ENCODE data around the gene RFTN1. TPM values are rescaled to one million over a fixed set of nuclear protein-coding genes. Genes with fewer than 3 reads are reported as not detected.

Gene RFTN1
- total and polyA plus RNA-seq, 4 donors: 4.4 to 20.4 (median 11.9) TPM

DNA sequence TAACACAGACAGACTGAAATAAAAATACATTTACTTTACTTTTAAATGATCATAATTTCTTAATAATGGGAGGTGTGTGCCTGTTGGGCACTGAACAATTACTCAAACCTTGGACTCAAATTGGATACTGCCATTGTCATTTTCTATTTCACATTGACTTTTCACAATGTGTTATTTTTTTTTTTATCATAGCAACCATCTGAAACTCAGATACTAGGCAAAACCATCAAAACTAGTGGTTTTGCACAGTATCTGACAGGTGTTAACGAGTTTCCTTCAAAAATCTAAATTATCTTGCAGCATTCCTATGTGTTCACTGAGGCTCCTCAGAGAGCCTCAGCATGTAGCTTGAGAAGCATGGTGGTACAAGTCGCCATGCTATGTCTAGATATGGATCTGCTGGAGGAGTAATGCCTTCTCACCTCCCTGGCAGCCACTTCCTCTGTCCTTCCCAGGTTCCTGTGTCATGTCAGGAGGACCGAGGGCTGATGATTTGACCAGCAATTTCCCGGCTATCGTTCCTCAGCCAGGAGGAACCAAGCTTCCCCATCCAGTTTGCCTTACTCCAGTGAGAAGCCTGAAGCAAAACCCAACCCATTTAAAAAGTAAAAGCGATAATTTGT, 29.9 kb upstream of the RFTN1 start:
- TF ChIP-seq EGR1 (IDR thresholded peaks at IDR 0.05; ENCODE audit: low read depth in 2 of 2) (no peak), RXRA (IDR thresholded peaks at IDR 0.05) (no peak), NR2F2 (IDR thresholded peaks at IDR 0.05) (no peak), JUND (IDR thresholded peaks at IDR 0.05) (no peak), HNF4A (conservative IDR thresholded peaks at IDR 0.05) (no peak), SP1 (IDR thresholded peaks at IDR 0.05) (no peak), GABPA (IDR thresholded peaks at IDR 0.05 in 1 of 2, conservative IDR thresholded peaks at IDR 0.05 in 1 of 2) (no peak), YY1 (IDR thresholded peaks at IDR 0.05) (no peak), TAF1 (conservative IDR thresholded peaks at IDR 0.05) (no peak), FOXA2 (IDR thresholded peaks at IDR 0.05) (no peak), HNF4G (IDR thresholded peaks at IDR 0.05) (no peak)
- TF ChIP-seq, protein P1, sequence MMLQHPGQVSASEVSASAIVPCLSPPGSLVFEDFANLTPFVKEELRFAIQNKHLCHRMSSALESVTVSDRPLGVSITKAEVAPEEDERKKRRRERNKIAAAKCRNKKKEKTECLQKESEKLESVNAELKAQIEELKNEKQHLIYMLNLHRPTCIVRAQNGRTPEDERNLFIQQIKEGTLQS (IDR thresholded peaks at IDR 0.05): no peak
- TF ChIP-seq, protein P2, sequence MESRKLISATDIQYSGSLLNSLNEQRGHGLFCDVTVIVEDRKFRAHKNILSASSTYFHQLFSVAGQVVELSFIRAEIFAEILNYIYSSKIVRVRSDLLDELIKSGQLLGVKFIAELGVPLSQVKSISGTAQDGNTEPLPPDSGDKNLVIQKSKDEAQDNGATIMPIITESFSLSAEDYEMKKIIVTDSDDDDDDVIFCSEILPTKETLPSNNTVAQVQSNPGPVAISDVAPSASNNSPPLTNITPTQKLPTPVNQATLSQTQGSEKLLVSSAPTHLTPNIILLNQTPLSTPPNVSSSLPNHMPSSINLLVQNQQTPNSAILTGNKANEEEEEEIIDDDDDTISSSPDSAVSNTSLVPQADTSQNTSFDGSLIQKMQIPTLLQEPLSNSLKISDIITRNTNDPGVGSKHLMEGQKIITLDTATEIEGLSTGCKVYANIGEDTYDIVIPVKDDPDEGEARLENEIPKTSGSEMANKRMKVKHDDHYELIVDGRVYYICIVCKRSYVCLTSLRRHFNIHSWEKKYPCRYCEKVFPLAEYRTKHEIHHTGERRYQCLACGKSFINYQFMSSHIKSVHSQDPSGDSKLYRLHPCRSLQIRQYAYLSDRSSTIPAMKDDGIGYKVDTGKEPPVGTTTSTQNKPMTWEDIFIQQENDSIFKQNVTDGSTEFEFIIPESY (IDR thresholded peaks at IDR 0.05): no peak
- TF ChIP-seq, protein P3, sequence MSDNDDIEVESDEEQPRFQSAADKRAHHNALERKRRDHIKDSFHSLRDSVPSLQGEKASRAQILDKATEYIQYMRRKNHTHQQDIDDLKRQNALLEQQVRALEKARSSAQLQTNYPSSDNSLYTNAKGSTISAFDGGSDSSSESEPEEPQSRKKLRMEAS (IDR thresholded peaks at IDR 0.05): no peak
- TF ChIP-seq, protein P4, sequence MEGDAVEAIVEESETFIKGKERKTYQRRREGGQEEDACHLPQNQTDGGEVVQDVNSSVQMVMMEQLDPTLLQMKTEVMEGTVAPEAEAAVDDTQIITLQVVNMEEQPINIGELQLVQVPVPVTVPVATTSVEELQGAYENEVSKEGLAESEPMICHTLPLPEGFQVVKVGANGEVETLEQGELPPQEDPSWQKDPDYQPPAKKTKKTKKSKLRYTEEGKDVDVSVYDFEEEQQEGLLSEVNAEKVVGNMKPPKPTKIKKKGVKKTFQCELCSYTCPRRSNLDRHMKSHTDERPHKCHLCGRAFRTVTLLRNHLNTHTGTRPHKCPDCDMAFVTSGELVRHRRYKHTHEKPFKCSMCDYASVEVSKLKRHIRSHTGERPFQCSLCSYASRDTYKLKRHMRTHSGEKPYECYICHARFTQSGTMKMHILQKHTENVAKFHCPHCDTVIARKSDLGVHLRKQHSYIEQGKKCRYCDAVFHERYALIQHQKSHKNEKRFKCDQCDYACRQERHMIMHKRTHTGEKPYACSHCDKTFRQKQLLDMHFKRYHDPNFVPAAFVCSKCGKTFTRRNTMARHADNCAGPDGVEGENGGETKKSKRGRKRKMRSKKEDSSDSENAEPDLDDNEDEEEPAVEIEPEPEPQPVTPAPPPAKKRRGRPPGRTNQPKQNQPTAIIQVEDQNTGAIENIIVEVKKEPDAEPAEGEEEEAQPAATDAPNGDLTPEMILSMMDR (IDR thresholded peaks at IDR 0.05; ENCODE audit: low read depth, low read length, missing input control): no peak
- TF ChIP-seq, protein P5, sequence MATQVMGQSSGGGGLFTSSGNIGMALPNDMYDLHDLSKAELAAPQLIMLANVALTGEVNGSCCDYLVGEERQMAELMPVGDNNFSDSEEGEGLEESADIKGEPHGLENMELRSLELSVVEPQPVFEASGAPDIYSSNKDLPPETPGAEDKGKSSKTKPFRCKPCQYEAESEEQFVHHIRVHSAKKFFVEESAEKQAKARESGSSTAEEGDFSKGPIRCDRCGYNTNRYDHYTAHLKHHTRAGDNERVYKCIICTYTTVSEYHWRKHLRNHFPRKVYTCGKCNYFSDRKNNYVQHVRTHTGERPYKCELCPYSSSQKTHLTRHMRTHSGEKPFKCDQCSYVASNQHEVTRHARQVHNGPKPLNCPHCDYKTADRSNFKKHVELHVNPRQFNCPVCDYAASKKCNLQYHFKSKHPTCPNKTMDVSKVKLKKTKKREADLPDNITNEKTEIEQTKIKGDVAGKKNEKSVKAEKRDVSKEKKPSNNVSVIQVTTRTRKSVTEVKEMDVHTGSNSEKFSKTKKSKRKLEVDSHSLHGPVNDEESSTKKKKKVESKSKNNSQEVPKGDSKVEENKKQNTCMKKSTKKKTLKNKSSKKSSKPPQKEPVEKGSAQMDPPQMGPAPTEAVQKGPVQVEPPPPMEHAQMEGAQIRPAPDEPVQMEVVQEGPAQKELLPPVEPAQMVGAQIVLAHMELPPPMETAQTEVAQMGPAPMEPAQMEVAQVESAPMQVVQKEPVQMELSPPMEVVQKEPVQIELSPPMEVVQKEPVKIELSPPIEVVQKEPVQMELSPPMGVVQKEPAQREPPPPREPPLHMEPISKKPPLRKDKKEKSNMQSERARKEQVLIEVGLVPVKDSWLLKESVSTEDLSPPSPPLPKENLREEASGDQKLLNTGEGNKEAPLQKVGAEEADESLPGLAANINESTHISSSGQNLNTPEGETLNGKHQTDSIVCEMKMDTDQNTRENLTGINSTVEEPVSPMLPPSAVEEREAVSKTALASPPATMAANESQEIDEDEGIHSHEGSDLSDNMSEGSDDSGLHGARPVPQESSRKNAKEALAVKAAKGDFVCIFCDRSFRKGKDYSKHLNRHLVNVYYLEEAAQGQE (IDR thresholded peaks at IDR 0.05): no peak
- Histone ChIP-seq H3K36me3 (ENCODE audit: control insufficient read depth in 4 of 4, insufficient read depth in 3 of 4, low read depth in 1 of 4, low read length in 3 of 4) (no peaks in the 10 kb centered on the region), H3K9ac (ENCODE audit: low read depth in 1 of 2, low read length in 2 of 2) (no peak overlapping the region), H3K4me3 (ENCODE audit: low read depth in 1 of 3, low read length in 3 of 3) (no peak overlapping the region), H3K27me3 (ENCODE audit: control insufficient read depth in 4 of 4, insufficient read depth in 4 of 4, low read length in 3 of 4) (no peaks in the 10 kb centered on the region), H3K27ac (ENCODE audit: low read depth in 1 of 2, low read length in 2 of 2) (no peak overlapping the region), H3K4me1 (ENCODE audit: control insufficient read depth in 4 of 4, insufficient read depth in 4 of 4, low read length in 3 of 4) (no peaks in the 10 kb centered on the region), H3K9me3 (ENCODE audit: control insufficient read depth in 4 of 4, low read length in 3 of 4) (no peaks in the 10 kb centered on the region)
- DNase-seq (ENCODE audit: low spot score): no peak
- WGBS: 85% methylated on average over 6 of the region's 6 CpGs

Measured in liver (tissue), 9 donors.